ENCODE measurements around the gene RABL3.
"Not testable (repeated sequence)": the region's sequence is repeated elsewhere in the genome, so short reads cannot be mapped to it uniquely, and the experiment has no call there.

Gene RABL3

DNA sequence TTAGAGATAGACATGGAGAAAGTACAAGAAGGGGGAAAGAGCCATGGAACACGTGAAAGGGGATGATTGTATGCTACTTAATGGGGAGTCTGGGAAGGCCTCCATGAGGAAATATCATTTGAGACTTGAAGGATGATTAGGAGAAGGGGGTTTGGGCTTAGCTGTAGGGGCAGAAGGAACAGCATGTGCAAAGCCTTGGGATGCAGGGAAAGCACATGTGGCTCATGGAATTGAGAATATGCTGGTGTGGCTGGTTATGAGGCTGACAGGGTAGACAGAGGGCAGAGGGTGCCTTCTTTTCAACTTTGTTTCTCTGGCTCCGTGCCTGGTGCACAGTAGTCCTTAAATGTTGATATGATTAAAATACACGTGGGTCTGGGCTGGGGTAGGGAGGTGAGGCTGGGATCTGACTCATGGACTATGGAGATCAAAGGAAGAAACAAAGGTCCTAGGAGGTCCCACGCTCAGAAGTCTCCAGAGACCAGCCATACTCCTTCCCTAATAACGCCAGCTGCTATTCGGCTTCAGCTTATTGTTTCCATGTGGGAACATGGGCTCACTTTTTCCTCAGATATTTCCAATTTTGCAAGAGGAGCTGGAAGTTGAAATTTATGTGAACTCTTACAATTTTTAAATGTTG lies 1.4 kb upstream of the RABL3 start:
- peak; percentile 45 for DNase-seq

DNA sequence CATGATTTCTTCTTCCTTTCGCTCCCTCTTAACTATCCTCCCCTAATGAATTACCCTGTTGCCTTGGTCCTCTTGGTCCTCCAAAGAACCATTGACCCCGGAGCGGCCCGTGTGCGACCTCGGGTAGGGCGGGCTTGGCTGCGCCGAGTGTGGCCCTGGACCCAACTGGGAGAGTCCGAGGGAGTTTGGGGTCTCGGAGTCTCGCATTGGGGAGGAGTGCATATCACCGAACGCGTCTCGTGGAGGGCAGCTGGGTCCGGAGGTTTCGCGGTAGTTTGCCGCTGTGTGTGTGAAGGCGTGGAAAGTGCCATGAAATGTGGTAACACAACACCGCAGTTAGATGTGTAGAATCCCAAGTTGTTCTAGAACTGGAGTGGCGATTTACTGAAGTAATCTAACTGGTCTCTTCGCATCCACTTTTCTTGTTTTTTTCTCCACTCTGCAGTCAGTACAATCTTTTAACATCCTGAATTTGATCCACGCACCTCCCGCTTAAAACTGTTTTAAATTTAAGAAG lies 591 bp upstream of the RABL3 start:
- DNase-seq, result peak; percentile 61

DNA sequence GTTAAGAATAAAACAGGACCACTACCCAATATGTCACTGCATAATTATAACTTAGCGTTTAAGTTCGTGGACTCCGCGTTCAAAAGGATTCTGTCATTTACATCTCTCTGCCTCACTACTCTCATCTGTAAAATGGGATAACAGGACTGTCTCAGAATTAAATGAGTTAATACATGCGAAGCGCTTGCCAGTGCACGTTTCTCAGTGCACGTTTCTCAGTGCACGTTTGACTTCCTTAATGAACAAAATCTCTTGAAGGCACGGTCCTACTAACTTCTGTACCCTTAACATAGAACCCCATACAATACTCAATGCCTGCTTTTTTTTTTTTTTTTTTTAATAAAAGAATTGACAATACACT lies 499 bp downstream of the RABL3 start:
- DNase-seq, result no peak

DNA sequence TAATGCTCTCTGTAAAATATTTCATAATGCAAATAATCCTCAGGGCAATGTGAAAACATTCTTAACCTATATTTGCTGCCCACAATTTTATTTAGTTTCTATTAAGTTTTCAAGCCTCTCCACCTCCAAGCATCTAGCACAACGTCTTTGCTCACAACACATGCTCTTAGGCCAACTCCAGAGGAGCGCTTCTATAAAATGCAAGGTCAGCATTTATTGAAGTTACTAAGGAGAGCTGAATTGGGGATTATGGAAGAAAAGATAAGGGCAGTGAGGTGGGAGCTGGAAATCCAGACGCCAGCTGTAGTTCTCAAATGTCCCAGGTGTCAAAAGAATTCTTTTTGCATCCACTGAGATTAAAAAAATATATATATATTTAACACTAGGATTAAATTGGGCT lies 996 bp downstream of the RABL3 start:
- DNase-seq, result peak; percentile 21

DNA sequence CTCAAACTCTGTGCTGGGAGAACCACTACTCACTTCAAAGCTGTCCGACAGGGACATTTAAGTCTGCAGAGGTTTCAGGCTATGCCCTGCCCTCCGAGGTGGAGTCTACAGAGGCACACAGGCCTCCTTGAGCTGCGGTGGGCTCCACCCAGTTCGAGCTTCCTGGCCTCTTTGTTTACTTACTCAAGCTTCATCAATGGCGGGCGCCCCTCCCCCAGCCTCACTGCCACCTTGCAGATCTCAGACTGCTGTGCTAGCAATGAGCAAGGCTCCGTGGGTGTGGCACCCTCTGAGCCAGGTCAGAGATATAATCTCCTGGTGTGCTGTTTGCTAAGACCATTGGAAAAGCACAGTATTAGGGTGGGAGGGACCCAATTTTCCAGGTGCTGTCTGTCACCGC lies 4.3 kb downstream of the RABL3 start:
- not testable (repeated sequence) for DNase-seq

DNA sequence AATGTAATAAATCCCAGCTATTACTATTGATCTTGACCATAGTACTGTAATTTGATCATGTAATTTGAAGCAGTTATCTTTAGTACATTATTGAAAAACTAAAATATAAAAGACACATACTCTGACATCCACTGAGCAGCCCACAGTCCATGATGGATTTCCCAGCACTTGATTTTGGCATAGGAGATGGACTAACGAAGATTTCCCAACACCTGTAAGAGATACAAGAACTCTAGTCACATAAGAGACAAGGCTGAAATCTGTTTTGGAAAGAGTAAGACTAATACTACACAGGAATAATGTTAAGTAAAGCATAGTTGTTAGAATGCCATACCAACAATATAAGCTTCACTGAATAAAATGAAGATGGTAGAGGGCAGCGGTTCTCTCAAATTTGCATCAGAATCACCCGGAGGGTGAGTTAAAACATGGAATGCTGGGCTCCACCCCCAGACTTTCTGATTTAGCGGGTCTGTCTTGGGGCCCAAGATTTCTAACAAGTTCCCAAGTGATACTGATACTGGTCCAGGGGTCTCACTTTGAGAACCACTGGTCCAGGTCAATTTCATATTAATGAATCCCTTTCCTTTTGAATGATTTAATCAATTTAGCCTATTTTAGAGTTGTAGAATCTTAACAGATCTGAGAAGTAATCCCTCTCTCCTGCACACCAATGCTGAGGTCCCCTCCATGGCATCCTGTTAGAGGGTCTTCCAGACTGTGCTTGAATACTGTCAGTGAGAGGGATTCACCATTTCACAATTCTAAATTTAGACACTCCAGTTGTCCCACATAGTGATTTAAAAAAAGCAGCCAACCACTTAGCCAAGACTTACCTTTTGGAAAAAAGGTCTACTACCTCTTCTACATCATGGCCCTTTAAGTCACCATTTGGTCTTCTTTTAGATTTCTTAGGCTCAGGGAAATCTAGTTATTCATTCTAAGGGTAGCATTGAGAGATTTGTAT lies 11.5 kb downstream of the RABL3 start:
- no peak for DNase-seq

DNA sequence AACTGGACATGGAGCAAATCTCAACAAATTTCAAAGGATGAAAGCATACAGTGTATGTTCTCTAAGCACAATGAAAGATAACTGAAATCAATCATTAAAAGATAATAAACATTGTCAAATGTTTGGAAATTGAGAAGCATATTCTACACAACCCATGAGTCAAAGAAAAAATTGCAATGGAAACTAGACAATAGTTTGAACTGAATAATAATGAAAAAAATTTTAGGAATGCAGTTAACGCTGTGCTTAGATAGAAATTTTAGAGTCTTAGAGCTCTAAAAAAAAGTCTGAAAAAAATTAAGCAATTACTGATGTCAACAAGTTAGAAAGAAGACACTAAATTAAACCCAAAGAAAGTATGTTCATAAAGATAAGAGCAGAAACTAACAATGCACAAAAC lies 15.5 kb downstream of the RABL3 start:
- no peak for DNase-seq

DNA sequence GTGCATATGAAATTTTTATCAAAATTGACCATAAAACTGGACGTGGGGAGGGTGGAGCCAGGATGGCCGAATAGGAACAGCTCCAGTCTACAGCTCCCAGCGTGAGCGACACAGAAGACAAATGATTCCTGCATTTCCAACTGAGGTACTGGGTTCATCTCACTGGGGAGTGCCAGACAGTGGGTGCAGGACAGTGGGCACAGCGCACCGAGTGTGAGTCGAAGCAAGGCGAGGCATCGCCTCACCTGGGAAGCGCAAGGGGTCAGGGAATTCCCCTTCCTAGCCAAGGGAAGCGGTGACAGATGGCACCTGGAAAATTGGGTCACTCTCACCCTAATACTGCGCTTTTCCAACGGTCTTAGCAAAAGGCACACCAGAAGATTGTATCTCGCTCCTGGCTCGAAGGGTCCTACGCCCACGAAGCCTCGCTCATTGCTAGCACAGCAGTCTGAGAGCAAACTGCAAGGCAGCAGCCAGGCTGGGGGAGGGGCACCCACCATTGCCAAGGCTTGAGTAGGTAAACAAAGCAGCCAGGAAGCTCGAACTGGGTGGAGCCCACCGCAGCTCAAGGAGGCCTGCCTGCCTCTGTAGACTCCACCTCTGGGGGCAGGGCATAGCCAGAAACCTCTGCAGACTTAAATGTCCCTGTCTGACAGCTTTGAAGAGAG lies 23.0 kb downstream of the RABL3 start:
- peak; percentile 63 for DNase-seq

DNA sequence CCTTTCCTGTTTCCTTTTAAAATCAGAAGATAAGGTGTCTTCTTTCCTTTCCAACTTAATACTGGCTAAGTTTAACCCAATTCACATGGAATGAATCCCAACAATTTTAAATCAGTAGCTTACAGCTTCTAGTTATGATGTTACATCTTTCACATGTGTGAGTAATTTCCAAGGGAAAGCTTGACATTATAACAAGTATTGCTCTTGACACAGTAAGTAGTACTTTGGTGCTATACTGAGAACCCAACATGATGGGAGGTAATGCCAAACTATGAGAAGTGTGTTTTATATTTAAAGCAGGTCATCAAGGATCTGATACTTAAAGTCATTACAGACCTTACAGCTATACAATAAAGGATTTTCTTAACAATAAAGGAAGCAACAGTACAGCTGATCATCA lies 29.1 kb downstream of the RABL3 start:
- no peak for DNase-seq

DNA sequence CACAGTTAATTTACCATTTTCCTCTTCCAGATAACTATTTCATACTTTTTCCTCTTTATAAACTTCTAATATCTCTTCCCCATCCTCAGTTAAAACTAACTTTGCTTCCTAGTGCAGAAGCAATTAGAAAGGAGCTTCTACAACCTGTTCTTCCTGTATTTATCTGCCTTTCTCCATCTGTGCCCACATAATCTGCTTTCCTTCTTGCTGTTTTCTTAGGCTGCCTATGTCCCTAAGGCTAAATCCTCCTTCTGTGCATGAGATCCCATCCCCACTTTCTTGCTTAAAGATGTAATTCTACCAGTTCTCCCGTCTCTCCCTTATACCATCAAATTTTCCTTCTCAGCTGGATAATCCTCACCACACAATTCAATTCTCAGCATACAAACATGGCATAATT lies 31.9 kb downstream of the RABL3 start:
- DNase-seq, result peak; percentile 90

DNA sequence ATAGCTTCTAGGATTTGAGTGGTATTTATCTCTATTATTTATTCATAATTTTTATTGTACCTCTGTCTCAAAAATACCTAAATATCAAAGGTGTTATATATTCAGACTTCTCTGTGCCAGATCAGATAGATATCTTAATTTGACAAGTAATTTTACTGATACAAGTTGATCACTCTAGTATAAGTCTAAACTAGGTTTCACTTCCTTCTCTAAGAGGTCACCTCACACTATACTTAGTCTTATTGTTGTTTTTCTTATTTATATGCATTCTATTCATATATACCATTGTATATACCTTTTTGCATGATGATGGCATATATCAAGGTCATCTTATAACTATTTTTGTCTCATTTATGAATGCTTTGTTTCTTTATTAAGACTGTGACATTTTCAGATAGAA lies 33.9 kb downstream of the RABL3 start:
- no peak for DNase-seq

DNA sequence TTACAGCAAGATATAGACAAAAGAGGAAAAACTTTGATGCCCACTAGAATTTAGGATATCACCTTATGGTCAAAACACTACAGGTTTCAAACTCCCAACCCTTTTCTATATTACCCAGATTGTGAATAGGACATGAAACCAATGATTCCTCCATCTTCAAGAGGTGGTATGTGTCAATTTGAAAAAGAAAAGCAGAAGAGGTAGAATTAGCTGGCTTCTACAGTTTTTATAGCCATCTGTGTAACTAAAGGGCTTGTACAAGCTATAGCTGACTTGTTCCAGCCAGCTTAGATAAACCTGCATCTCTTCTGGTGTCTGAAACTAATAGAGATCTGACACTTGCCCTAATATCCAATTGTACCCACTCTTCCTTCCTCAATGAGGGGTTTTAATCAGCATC lies 35.4 kb downstream of the RABL3 start:
- no peak for DNase-seq

DNA sequence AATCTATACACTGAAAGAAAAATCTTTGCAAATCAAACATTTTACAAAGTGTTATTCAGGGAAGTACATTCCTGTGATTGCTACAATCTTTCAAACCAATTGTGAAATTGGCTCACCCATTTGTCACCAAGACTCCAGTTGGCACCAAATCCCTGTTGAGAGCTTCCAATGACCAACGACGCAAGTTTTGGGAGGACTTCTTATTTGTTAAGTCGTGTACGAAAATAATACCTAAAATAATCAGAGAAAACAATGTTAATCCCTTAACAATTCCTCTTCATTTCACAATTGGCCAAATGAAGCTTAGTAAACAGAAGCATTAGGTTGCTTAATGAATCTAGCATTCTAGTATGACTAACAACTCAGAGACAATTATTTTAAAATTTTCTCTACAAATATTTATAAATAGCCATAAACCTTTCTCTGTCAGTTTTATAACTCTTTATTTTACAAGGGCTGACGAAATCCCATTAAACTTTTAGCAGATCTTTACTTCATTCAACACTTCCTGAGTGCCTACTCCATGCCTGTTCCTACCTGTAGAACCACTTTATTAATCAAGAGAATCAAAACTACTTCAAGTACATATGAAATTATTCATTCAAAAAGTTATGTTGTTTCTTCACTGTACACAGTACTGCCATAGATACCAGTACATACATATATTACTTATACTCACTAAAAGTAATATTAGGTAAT lies 36.3 kb downstream of the RABL3 start:
- DNase-seq, result no peak

DNA sequence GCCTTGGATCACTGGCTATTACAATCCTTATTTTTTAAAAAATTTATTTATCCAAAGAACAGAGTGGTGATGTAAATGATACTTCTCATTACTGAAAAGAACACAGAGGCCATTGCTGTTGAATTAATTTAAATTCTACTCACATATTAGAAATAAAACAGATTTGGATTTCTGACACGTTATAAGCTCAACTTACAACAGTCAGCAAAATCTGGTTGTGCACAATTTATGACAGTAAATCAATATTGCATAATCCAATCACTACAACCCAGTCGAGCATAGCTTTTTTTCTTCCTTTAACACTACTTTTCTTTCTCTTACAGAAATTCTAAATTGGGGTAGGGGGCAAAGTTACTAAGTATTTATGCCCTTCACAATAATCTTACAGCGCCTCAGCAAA lies 43.0 kb downstream of the RABL3 start:
- no peak for DNase-seq

DNA sequence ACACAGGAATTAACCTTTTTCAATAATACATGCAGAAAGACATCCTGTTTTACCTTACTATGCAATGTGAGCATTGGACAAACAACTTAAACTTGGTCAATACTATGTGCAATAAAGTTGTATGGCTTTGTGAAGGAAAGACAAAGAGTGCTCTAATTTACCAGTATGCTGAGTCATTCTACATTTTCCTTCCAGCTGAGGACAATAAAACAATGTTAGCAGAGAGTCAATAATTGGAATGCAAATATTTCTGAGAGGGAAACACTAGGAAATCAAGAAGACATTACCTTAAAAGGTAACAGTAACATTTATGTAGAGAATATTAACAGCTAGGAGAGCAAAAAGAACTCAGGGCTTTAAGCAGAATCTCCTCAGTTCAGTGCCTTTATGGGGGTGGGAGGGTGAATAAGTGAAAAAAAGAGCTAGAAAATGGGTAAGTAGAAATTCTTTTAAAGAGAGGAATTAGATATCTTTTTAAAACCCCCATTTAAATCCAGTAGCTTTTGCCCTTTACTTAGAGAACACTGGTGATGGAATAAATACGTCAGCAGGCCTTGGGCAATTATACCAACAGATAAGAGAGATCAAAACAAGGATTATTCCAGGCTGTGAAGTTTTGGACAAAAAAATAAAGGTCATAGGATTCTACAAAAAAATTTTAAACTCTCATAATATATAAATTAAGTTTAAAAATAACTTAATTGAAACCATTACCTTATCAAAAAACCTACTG lies 48.7 kb downstream of the RABL3 start:
- no peak for DNase-seq

DNA sequence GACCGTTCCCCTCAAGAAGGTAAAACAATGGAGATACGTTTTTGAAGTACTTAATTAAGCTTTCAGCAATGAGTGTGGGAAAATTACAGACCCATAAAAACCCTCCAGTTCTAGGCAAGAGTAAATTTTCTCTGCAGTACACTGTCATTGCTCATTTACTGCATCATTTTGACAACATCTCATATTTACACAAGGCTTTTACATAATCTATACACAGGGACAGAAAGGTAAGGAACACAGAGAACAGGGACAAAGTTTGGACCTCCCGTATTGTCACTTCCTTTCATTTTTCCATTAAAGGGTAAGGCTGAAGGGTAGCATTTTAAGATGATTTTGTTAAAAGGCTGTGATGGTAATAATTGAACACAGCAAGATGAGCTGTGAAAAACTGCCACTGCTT lies 52.9 kb downstream of the RABL3 start:
- DNase-seq, result no peak

DNA sequence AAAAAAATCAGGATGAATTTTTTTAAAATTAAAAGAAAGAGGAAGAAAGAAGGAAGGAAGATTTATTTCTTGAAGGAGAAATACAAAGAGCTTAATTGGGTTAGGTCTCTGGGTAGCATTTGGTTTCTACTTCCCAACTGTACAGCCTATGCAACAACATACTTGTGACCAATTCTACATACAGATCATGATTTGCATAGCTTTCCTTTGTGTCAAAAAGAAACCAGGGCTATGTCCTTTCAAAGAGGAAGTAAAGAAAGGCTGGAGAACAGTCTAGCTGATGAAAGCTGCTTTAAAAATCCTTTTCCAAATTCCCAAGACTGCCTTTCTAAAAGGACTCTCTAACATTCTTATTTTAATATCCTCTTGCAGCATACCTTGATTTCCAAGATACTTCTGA lies 54.2 kb downstream of the RABL3 start:
- DNase-seq, result no peak

DNA sequence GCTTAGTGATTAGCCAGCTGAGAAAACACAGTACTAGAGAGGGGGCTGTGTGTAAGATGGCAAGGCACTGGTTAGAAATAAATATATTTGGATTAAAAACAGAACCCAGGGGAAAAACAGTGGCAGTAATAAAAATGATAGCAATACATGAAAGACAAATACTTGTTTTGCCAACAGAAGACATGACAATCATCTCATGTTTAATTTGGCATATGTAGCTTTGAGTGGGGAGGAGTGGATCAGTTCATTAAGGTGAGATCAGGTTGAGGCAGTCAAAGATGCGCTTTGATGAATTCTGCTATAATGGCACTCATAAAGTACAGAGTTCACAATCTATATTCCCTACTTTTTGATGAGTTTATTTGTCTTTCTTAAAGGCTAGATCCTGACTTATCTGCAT lies 56.9 kb downstream of the RABL3 start:
- DNase-seq, result no peak

DNA sequence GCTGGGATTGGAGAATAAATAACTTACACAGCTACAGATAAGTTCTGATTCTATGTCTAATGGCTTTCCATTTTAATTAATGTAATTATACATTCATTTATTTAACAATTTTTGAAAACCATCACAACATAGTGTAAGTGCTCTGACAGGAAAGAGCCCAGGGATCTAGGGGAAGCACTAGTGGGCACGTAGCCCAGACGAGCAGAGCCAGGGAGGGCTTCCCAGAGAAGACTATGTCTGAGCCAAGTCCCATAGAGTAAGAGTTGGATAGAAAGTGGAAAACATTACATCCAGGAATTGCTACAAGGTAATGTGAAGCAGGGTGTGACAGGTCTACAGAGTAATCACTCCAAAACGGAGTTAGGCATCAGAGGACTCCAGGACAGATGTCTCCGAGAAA lies 57.4 kb downstream of the RABL3 start:
- DNase-seq, result no peak

DNA sequence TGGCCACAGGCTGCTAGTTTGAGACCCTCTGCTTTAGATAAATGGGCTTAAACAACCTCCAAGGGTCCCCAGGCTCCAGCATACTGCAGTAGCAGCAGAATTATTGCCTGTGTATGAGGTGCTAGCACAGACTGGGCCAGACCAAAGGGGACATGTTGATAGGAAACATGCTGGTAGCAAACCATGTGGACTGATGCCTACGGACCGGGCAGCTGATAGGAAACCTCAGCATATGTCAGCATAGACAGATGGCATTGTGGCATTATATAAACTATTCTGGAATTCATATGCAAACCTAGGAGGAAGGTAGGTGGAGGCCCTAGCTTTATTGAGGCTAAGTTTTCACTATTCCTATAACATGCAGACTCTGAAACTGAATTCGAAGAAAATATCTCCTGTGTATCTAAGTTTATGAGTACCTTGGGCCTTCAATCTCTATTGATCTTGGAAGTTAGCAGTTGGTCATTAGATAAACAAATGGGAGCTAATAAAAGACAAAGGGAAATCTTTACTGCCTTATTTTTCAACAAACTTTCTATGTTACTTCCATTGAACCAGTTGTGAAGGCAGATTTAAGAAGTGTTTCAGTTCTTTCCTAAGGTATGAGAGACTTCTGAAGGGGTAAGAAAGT lies 58.5 kb downstream of the RABL3 start:
- no peak for DNase-seq

DNA sequence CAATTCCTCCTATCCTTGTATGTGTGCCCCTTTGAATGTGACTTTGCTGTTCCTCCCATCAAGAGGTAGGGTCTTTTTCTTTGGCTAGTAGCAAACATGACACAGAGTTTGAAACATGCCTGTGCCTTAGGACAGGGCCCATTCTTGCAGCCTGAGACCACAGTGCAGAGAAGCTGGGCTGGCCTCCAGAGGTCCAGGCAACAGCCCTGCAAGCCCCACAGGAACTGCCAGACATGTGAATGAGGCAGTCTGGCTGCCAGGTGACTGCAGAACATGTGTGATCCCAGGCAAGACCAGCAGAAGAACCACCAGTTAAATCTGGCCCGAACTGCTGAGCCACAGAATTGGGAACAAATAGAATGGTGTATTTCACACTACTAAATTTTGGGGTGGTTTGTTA lies 59.1 kb downstream of the RABL3 start:
- no peak for DNase-seq

DNA sequence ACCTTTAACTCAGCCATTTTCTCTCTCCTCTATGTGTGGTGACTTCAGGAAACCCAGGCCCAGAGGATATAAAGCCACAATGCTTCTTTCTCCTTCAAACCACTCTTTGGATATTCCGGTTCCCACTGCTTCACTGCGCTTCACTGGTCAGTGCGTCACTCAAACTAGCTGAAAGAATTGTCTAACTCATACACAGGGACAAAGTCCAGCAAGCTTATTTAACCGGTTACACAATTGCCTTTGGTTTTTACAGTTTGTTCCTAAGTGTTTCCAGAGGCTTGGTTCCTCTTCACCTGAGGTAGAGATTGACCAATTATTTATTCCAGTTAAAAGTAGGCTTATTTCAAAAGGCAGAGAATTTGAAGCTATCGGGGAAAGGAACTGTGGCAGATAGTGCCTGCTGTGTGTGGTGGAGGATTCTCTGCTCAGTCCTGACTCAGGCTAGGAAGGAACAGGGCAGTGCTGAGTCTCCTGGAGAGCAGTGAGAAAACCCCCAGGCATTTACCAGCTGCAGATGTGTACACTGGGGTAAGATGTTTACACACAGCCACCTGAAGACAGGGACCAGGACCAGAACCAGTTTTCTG lies 60.1 kb downstream of the RABL3 start, which contains the start of gene HGD:
HGD (minus strand) TSS at position 145 of the 587 bp plus-strand sequence; CDS start at position 17, 128 bp downstream.
- no peak for DNase-seq
